22Rv1 (cell line): ENCODE data around the gene CLASP1.

Source experiments
- H3K27ac ChIP-seq: fragments of 450-650 bp; 2 replicates; pipeline ENCODE4 v1.5.1; 2017
- CTCF ChIP-seq: fragments of 450-650 bp; IDR thresholded peaks from 2 replicates; pipeline ENCODE4 v1.5.1; 2017; ENCODE audit warnings: mild to moderate bottlenecking
- ZFX ChIP-seq: fragments of 450-650 bp; IDR thresholded peaks from 2 replicates; pipeline ENCODE4 v1.6.1; 2017; ENCODE audit warnings: antibody characterized with exemption, borderline replicate concordance

Gene CLASP1

GRCh38 chr2:121633463-121633862 lies 15.8 kb downstream of the CLASP1 start:
- TF ChIP-seq ZFX (no peak), CTCF (no peak)
- H3K27ac ChIP-seq: no peak overlapping the region

- TF ChIP-seq ZFX: no peak
- TF ChIP-seq CTCF: no peak
These were observed 21.7 kb downstream of the CLASP1 start for GRCh38 chr2:121627525-121628050.

GRCh38 chr2:121626777-121627524 lies 22.3 kb downstream of the CLASP1 start:
- H3K27ac ChIP-seq: peak overlapping the region; percentile 51
- TF ChIP-seq ZFX: no peak
- no peak for TF ChIP-seq CTCF

More at GRCh38 chr2:121627525-121628050, 21.7 kb downstream of the CLASP1 start:
- H3K27ac ChIP-seq: peak overlapping the region; percentile 51

GRCh38 chr2:121625953-121626352 lies 23.3 kb downstream of the CLASP1 start:
- no peak for TF ChIP-seq ZFX
- TF ChIP-seq CTCF: no peak
- no peak overlapping the region for H3K27ac ChIP-seq

- no peak for TF ChIP-seq CTCF
- TF ChIP-seq ZFX: no peak
- no peak overlapping the region for H3K27ac ChIP-seq
These were observed 32.1 kb downstream of the CLASP1 start for GRCh38 chr2:121617042-121617599.

- TF ChIP-seq CTCF: no peak
- H3K27ac ChIP-seq: no peak overlapping the region
These were observed 35.5 kb downstream of the CLASP1 start for GRCh38 chr2:121613774-121614173.

- no peak for TF ChIP-seq ZFX
- TF ChIP-seq CTCF: no peak
- no peak overlapping the region for H3K27ac ChIP-seq
These were observed 36.1 kb downstream of the CLASP1 start for GRCh38 chr2:121613152-121613551.
